Daoy (cell line): ENCODE results near the gene KCNJ6. TPM values are rescaled to one million over a fixed set of nuclear protein-coding genes. Genes with fewer than 3 reads are reported as not detected.
A peak's percentile ranks its signal among the peaks of the same experiment; 100 is the strongest.
"Not testable (repeated sequence)": the region's sequence is repeated elsewhere in the genome, so short reads cannot be mapped to it uniquely, and the experiment has no call there.

Experiments
- DNase-seq: peaks from one replicate; pipeline ENCODE4 v3.0.0-alpha.2; 2015; ENCODE audit warnings: low read depth
- total RNA-seq: library from RNA; depleted of rRNA; stranded (reverse); fragments of >200 nt; shearing (Covaris generic); gene quantifications from 2 replicates; pipeline ENCODE4 v1.2.3, GENCODE V29; 2014

Gene KCNJ6
- total RNA-seq, 1 experiment from 2014 or later = not detected

DNA sequence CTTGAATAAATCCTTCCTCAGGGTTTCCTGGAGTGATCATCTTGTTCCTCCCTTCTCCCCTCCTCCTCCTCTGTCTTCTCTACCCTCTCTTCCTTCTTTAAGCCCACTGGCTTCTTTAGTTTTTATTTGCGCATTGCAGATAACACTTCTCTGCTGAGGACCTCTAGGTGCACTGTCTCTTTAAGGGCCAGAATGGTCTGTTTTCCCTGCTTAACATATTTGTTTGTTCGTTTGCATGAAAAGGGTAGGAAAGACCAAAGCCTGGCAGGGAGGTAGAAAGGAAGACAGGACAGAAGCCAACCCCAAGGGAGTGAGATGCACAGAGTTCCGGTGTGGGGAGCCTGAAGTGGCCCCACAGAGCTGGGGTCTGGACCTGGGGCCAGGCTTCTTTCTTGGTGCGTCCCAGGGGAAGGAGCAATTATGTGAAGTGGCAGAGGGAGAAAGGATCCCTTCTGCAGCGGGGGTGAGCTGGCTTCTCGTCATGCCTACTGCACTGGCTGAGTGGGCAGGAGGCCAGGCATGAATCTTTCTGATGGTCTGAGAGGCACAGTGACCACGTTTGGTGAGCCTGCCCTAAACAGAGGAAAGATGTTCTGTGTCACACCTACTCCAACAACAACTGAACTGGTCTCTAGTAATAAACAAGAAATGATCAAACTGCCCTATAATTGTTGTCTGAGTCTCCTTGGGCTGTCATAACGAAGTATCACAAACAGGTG, 232.7 kb downstream of the KCNJ6 start:
- no peak for DNase-seq

- no peak for DNase-seq
These were observed 233.3 kb downstream of the KCNJ6 start for GRCh38 chr21:37682966-37683365.

GRCh38 chr21:37677006-37677405, 239.3 kb downstream of the KCNJ6 start:
- no peak for DNase-seq

- peak; percentile 69 for DNase-seq
These were observed 241.0 kb downstream of the KCNJ6 start for GRCh38 chr21:37675202-37675801.

DNA sequence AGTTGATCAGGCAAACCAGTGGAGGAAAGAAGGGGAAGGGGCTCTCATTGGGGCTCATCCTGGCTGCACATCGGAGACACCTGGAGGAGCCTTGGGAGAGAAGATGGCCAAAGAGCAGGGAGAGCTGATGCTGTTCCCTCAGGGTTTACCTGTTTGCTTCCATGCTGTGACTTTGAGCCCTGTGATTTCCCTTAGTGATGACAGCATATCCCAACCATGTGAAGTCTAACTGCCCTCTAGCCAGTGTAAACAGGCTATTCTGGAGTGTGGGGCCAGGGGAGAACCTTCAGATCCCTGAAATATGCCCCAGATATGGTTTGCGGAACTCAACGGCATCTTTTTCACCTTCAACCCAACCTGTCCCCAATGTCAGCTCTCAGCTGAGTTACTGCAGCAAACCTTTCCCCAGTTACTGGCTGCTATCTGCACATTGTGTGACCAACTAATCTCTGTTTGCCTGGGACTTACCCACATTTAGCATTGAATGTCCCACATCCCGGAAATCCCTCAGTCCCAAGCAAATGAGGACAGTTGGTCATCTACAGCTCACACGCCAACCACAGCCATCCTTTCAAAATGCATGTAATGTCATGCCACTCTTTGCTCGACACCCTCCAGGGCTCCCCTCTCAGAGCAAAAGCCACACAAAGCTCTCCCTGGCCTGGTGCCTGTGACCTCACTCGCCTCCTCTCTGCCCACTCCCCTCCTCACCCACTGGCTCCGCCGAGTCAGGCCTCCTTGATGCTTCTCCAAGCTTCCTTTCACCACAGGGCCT, 242.3 kb downstream of the KCNJ6 start:
- DNase-seq = no peak

GRCh38 chr21:37671381-37671780, 244.9 kb downstream of the KCNJ6 start:
- no peak for DNase-seq

GRCh38 chr21:37670883-37671282, 245.4 kb downstream of the KCNJ6 start:
- DNase-seq = no peak

DNA sequence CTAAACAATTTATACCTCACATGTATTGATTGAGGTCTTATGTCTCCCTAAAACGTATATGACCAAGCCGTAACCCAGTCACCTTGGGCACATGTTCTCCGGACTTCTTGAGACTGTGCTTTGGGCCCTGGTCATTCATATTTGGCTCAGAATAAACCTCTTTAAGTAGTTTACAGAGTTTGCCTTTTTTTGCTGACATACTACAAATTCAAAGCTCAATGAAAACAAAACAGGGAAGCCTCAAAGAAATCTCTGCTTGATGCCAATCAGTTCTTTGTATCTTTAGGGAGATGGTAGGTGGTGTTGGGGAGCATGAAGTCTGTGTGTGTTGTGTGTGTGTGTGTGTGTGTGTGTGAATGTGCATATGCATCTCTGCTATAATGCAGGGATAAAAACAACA, 247.0 kb downstream of the KCNJ6 start:
- no peak for DNase-seq

DNA sequence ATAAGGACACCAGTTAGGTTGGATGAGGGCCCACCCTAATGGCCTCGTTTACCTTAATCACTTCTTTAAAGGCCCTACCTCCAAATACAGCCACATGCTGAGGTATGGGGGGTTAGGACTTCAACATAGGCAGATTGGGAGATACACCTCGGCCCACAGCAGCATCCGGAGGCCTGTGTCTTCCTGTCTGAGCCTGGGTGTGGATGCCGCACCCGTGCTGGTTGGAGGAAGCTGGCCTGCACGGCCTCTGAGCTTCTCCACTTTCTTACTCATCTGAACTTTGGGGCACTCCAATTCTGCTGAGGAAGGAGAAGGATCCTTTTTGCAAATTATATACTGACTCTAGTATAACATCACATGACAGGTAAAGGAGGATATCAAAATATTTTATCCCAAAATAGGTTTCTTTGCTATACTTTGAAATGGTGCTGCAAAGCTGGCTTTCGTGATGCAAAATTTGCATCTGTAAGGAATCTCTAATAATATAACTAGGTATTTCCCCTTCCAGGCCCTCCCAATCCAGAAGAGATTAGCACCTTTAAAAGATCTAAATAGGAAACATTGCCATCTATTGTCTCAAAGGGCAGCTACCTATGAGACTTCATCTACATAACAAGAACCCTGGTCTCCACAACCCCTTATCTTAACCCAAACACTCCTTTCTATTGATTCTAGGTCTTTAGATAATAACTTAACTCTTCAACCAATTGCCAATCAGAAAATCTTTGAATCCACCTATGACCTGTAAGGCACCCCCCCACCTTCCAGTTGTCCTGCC, 247.6 kb downstream of the KCNJ6 start:
- no peak for DNase-seq

DNA sequence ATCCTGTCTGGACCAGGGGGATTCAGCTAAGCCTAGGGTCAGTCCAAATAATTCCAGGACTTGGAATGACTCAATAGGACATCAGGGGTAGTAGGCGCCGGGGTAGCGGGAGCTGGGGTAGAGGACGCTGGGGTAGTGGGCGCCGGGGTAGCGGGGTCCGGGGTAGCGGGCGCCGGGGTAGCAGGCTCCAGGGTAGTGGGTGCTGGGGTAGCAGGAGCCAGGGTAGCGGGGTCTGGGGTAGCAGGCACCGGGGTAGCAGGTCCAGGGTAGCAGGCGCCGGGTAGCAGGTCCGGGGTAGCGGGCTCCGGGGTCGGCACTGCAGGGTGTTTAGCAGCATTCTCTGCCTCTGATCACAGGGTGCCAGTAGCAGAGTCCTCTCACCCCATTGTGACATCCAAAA, 248.9 kb downstream of the KCNJ6 start:
- no peak for DNase-seq

DNA sequence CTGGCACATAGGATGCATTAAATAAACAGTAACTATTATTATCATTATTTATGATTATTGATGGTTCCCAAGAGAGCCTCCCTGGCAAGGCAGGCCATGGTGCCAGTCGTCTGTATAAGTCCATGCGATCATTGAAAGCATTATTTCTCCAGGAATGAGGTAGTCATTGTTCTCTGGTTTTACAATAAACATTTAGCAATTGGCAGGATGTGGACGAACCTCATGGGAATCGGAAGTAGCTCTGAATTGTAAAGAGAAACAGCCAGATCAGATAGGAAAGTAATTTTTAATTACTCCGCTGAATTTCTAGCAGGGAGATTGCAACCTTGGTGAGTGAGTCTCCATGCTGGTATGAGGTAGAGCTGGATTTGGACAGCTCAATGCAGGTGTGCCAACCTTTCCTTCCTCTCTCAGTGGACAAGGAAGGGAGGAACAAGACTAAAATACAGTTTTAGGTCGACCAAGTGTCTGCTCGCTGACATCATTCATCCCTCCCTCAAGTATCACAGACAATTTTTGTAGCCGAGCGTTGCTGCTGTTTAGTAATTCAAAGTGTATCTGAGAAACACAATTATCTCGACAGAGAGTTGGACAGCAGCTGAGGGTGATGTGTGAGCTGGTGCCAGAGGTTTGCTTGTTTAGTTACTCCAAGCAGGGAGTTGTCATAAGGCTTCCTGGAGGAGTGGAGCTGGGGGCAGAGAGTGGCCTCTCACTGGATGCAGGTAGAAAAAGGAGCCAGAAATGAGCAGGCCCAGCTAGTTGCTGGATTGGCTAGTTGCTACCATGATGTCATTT, 250.8 kb downstream of the KCNJ6 start:
- DNase-seq = no peak

DNA sequence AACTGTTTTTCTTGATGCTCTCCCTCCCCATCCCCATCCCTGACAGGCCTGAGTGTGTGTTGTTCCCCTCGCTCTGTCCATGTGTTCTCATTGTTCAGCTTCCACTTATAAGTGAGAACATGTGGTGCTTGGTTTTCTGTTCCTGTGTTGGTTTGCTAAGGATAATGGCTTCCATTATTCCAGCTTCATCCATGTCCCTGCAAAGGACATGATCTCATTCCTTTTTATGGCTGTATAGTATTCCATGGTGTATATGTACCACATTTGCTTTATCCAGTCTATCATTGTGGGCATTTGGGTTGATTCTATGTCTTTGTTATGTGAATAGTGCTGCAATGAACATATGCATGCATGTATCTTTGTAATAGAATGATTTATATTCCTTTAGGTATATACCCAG, 254.0 kb downstream of the KCNJ6 start:
- not testable (repeated sequence) for DNase-seq

DNA sequence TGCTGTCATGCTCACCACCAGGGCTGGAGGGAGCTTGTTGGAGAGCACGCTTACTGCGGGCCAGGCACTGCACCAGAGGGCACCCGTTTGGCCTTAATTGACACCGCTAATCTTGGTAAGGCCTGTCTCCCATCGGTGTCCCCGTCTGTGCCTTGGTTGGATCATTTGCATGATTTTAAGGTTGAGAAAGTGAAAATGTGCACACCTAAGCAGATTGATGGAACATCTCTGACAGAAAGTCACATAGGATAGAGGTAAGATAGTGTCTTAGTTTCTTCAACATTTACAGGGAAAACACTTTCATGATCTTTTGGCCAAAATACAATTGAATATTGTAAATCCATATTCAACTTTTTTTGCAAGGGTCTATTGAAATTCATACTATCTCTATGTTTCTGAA, 255.5 kb downstream of the KCNJ6 start:
- no peak for DNase-seq

GRCh38 chr21:37659874-37660273, 256.4 kb downstream of the KCNJ6 start:
- no peak for DNase-seq

DNA sequence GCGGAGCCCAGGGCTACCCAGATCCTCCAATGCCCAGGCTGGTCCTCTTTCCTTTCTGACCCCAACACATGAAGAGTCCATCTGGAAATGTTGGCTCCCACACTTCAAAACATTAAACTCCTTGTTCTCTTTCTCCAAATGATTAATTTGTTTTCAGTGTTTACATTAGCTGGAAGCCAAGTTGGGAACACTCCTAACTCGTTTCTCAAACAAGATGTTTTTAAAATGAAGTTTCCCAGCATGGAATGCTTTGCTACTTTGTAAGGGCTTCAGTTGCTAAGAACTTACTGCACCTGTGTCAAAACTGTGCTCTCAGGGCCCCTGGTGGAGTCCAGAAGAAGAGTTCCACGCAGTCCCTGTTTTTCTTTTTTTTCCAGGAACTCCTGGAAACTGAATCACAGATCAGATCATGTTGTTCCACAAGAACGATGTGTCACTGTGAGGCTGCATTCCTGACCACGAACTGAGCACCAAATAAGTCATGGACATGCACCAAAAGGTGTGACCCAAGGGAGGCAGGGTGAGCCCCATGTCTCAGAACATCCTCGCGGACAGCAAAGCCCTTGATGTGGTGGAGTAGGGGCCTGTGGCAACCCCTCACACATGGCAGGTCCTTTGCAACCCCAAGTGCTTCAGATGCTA, 257.3 kb downstream of the KCNJ6 start:
- DNase-seq = peak; percentile 69

DNA sequence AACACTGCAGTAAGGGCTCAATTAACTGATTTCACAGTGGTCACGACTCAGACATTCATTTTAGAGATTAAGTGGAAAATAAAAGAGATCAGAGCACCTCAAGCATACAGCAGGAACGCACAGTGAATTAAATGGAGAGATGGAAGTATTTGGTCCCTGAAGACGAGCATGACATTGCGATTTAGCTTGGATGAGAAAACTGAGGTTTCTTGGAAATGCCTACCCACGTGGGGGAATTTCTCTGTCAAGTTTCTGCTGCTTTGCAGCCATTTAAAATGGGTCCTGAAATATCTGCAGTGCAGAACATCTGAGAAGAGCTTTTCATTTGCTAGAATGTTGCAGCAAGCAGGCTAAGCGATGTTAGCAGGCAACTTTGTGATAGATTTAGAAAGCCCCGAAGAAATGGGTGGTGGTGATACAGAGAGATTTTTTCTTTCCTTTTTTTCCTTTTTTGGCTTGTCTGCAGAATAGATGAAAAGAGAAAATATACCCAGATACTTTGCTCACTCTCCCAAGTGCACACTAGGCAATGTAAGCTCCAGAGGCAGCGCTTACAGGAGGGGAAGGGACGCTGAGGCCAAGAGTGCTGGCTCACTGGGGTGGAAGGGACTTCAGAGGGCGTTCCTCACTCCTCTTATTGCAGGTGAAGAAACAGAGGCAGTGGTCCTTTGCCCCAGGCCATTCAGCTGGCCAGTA, 258.0 kb downstream of the KCNJ6 start:
- no peak for DNase-seq

DNA sequence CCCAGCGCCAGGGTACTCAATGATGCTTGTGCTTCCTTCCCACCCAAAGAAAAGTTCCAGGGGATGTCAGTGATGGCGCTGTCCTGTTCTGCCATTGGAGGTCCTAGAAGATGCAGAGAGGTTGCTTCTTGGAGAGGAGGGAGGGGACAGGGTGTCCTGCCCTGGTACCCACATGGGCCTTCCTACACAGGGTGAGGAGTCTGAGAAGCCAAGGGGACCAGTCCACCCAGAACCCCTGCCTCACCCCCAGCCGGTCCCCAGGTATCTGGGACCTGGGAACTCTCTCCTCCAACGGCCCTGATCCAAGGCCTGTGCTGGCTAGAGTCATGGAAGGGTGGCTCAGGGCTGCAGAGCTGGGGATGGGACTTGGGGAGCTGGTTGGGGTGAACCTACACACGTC, 259.4 kb downstream of the KCNJ6 start:
- DNase-seq = no peak

DNA sequence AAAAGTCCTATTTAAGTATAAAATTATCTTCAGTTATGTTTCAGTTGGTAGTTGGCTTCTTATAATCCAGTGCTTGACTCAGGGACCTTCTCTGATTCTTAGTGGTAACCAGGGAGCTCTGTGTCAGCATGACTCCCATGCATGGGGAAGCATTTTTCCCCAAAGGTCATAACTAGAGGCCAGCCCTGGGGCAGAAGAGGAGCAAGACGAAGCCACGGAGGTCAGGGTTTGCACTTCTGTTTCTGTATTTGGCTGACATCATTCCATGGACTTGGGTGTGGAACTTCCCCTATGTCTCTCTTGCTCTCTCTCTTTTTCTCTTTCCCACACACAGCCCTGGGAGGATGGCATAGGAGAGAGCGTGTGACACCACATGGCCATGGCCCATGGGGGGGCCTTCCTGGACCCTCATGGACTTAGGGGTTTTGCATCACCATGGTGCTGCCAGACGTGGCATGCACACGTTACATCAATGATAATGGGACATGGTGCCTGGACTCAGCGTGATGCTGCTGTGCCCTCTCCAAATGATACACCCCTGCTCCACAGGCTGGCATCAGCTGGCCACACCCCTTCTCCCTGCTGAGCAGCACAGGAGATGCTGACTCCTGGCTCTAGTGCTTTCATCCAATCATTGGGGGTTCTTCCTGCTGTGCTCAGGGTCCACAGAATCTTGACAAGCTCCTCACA, 260.5 kb downstream of the KCNJ6 start:
- no peak for DNase-seq

DNA sequence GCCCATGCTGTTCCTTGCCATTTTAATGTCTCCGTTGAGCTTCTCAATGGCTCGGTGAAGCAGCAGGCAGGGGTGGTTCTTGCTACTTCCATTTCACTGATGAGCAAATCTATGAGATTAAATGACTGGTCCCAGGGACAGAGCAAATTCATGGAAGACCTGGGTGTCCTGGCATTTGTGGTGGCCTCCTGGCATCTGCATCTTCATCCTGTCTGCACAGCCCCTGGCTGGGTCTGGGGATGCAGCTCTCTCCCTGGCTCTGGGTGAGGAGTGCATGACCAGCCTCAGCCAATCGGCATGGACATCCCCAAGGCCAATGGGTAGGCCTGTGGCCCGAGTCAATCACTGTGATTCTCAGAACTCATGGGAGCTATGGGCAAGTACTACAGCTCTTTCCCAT, 261.7 kb downstream of the KCNJ6 start:
- no peak for DNase-seq

DNA sequence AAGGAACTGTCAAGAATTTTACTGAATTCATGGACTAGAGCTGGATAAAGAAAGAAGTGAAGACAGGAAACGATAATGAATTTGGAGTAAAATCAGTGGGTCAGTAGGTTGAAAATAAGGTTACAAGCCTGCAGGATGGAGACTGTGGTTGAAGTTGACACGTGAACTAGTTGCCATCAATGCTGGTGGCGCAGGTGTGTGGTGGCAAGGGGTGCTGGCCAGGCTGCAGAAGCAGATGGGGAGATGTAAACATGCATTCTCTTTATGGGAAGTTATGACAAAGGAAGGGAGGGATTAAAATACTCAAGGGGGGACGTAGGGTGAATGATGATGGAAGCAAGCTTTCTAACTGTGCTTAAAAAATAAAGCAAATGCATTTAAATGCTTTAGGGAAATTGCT, 263.1 kb downstream of the KCNJ6 start:
- no peak for DNase-seq
